AG09319 (cell line): Measurements from ENCODE around the gene GRID1.

Experiments used
- DNase-seq: peaks from one replicate; pipeline ENCODE4 v3.0.0-alpha.2; 2010; ENCODE audit warnings: low read depth; ENCODE audit errors: extremely low read depth
- TF ChIP-seq, protein P1 (sequence below): IDR thresholded peaks from 2 replicates; pipeline ENCODE4 v1.5.1; 2011; ENCODE audit warnings: low read depth, mild to moderate bottlenecking, inconsistent platforms, low read length, moderate library complexity

The GRID1 gene

DNA sequence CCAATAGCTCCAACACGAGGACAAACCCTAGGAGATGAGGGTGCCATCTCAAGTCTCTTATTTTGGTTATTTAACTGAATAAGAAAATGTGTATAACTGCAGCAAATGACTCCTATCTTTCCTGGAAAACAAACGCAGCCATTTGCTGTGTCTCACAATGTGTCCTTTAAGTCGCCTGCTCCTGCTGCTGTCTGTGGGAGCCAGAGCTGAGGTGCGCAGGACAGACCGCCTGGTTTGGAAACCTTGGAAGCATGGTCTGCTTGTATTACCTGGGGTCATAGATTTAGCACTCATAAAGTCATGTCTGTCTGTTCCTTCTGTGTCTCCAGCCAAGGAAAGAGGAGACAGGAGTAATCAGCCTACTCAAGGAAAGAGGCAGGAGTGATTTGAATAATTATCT lies 760.2 kb downstream of the GRID1 start:
- TF ChIP-seq, protein P1, sequence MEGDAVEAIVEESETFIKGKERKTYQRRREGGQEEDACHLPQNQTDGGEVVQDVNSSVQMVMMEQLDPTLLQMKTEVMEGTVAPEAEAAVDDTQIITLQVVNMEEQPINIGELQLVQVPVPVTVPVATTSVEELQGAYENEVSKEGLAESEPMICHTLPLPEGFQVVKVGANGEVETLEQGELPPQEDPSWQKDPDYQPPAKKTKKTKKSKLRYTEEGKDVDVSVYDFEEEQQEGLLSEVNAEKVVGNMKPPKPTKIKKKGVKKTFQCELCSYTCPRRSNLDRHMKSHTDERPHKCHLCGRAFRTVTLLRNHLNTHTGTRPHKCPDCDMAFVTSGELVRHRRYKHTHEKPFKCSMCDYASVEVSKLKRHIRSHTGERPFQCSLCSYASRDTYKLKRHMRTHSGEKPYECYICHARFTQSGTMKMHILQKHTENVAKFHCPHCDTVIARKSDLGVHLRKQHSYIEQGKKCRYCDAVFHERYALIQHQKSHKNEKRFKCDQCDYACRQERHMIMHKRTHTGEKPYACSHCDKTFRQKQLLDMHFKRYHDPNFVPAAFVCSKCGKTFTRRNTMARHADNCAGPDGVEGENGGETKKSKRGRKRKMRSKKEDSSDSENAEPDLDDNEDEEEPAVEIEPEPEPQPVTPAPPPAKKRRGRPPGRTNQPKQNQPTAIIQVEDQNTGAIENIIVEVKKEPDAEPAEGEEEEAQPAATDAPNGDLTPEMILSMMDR: no peak
- no peak for DNase-seq

GRCh38 chr10:85604884-85605283 lies 761.7 kb downstream of the GRID1 start:
- no peak for DNase-seq
- TF ChIP-seq, protein P1: no peak

DNA sequence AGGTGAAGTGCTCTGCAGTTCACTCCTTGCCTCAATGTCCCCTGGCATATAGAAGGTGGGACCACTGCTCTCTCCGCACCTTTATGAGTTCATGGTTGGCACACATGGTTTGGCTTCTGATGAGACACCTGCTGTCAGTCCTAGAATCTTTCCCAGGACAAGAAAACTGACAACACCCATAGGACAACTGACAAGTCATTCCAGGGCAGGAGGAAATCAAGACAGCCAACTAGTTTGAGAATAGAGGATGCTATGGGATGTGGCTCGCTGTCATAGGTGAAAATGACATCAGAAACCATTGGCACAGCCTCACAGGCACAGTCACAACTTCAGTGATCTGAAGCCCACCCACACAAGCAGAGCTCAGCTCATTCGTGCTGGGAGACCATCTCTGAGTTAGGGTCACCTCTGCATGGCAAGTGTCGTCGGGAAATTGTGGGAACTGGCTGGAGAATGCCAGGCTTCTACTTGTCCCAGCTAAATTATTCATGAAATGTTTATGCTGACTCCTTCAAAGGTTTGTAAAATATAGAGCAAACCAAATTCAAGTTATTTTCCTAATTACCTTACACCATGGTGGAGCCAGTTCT lies 762.4 kb downstream of the GRID1 start:
- TF ChIP-seq, protein P1: no peak
- no peak for DNase-seq

DNA sequence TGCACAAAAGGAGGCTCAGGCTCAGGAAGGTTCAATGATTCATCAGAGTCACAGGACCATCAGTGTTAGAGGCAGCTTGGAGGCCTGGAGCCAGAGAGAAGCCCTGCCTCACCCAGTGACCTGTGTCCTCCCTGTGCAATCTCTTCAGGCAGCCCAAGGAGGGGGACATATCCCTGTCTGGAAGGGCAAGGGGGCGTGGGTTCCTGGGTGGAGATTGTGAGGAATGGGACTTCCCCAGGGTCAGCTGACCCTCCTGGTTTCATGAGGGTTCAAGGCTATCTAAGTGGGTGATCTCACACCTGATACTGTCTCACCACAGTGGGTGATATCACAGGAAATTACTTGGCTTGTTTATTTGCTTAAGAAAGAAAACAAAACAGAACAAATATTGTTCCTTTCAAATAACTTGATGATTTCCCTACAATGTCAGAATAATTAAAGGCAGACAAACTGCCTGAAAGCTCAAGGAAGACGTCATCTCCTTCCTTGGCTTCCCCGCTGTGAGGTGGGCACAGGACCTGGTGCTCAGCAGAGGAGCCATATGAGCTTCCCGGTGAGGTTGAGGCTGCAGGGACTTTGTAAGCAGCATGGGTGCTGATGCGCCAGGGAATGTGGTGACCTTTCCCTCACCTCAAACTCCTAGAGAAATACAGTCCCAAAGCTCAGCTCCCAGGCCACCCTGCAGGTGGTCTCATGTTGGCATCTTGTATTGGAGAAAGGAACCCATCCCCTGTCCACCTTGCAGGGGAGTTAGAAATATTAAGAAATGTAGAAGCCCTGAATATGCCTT lies 763.2 kb downstream of the GRID1 start:
- TF ChIP-seq, protein P1: no peak
- DNase-seq: no peak

DNA sequence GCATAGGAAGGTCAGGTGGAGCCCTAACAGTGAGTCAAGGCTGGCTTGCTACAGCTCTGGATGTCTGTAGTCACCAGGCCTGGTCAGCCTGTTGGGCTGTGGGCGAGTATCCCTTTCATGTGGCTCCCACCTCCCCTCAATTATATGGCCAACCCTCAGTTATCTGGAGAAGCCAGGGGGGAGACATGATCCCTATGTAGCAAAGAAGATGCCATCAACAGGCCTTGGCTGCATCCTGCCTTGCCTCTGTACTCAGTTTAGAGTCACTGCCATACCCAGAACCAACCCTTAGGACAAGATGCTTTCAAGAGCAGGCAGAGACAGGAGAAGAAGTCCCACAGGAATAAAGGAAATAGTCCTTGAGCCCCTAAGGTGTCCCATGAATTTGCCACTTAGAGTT lies 763.9 kb downstream of the GRID1 start:
- TF ChIP-seq, protein P1: no peak

GRCh38 chr10:85602306-85602705 lies 764.3 kb downstream of the GRID1 start:
- DNase-seq: no peak
- TF ChIP-seq, protein P1: no peak

More for the DNA sequence above, 763.9 kb downstream of the GRID1 start:
- DNase-seq: no peak

DNA sequence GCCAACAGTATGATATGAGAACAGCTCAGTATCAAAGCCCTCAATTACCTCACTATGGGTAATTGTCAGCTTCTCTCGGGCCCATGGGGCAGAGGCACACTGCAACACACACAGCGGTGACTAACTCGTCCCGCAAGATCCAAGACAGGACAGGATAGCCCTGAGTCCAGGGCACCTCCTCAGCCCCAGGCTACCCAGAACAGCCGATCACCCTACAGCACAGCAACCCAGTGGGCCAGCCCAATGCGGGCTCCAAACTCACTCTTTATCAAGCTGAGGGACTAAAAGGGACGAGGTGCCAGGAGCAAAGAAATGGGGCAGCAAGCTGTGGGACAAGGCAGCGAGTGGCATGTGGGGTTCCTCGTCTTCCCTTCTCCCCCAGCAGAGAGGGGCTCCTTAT lies 765.1 kb downstream of the GRID1 start:
- no peak for DNase-seq
- TF ChIP-seq, protein P1: no peak
